Choroid plexus epithelial cell (primary cell): Measurements from ENCODE around the gene MAP3K5.
A peak's percentile ranks its signal among the peaks of the same experiment; 100 is the strongest.
"Not testable (repeated sequence)": the region's sequence is repeated elsewhere in the genome, so short reads cannot be mapped to it uniquely, and the experiment has no call there.

Source experiments
- DNase-seq: peaks from one replicate; pipeline ENCODE4 v3.0.0-alpha.2; 2010; ENCODE audit warnings: low read depth
- H3K4me3 ChIP-seq: 2 replicates; pipeline ENCODE4 v1.5.1; 2011; ENCODE audit warnings: low read depth, mild to moderate bottlenecking, control low read depth, low read length, moderate library complexity
- TF ChIP-seq, protein P1 (sequence below): conservative IDR thresholded peaks from 2 replicates; pipeline ENCODE4 v1.5.1; 2011; ENCODE audit warnings: low read depth, mild to moderate bottlenecking, control low read depth, inconsistent platforms, low read length, moderate library complexity

MAP3K5 gene

DNA sequence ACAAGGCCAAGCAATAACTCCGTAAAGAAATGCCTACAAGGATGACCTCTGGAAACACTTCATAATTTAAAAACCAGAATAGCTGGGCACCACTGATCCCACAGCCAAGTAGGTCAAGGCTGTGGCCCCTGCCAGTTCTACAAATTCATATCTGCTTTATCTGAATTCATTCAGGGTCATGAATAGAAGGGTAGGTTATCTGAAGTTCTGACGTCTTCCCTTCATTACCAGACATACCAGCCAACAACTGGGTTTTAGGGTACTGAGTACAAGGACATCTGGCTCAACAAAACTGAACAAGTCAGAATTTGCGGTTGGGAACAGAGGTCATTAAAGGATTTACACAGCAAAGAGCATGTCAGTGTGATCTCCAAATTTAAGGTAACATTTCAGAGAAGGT, 26.0 kb downstream of the MAP3K5 start:
- DNase-seq, result no peak
- no peak overlapping the region for H3K4me3 ChIP-seq
- TF ChIP-seq, protein P1, sequence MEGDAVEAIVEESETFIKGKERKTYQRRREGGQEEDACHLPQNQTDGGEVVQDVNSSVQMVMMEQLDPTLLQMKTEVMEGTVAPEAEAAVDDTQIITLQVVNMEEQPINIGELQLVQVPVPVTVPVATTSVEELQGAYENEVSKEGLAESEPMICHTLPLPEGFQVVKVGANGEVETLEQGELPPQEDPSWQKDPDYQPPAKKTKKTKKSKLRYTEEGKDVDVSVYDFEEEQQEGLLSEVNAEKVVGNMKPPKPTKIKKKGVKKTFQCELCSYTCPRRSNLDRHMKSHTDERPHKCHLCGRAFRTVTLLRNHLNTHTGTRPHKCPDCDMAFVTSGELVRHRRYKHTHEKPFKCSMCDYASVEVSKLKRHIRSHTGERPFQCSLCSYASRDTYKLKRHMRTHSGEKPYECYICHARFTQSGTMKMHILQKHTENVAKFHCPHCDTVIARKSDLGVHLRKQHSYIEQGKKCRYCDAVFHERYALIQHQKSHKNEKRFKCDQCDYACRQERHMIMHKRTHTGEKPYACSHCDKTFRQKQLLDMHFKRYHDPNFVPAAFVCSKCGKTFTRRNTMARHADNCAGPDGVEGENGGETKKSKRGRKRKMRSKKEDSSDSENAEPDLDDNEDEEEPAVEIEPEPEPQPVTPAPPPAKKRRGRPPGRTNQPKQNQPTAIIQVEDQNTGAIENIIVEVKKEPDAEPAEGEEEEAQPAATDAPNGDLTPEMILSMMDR, result no peak

DNA sequence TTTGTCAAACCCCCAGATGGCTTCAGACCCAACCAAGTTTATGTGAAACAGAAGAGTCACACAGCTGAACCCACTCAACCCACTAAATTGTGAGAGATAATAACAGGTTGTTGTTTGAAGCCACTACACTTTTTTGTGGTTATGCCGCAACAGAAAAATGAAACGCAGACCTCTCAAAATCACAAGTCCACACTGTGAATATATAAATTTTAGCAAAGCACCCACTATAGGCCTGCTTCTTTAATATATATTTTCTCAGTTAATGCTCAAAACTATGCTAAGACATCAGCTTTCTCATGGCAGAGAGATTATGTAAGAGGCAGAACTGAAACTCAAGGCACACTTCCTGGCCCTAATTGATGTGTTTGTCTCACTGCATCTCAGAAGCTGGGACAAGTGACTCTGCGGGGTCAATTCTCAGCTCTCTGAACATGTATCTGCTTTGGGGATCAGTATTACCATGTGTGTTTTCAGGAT, 27.7 kb downstream of the MAP3K5 start:
- no peak for DNase-seq
- no peak overlapping the region for H3K4me3 ChIP-seq
- TF ChIP-seq, protein P1, result no peak

DNA sequence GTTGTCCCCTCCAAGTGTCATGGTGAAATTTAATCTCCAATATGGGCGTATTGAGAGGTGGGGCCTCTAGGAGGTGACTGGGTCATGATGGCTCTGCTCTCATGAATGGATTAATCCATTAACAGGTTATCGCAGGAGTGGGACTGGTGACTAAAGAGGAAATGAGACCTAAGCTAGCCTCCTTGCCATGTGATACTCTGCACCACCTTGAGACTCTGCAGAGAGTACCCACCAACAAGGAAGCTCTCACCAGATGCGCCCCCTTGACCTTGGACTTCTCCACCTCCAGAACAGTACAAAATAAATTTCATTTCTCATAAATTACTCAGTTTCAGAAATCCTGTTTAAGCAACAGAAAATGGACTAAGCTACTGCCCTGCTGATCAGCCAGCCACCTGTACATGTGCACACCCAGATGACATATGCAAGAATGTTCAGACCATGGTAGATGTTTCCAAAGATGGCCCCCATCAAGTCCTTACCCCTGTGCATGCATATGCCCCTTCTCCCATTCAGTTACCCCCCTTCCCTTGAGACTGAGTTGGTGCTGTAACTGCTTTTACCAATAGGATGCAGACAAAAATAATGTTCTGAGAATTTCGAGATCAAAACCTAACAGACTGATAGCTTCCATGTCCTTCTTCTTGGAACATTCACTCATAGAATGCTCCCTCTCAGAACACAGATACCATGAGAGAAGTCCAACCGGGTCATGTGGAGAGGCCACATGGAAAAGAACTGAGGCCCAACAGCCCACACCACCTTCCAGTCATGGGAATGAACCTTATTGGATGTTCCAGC, 28.4 kb downstream of the MAP3K5 start:
- TF ChIP-seq, protein P1, result no peak
- DNase-seq, result no peak
- no peak overlapping the region for H3K4me3 ChIP-seq

DNA sequence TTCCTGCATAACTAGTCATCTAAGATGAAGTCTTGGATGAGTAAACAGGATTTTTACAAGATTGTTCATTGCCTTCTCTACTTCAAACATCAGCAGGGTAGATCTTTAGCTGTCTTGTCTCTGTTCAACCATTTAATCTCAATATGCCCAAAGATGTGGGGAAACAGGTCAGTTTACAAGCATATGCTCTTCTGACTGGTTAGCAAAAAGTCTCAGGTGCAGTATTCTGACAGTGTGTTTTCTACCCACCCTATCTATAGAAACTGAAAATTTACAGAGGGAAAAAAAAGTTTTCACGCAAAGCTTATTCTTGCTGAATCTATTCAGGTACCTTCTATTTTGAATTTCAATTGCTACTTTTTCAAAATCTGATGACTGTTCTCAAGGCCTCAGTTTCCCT, 29.0 kb downstream of the MAP3K5 start:
- H3K4me3 ChIP-seq, result no peak overlapping the region
- TF ChIP-seq, protein P1, result no peak
- DNase-seq, result no peak

DNA sequence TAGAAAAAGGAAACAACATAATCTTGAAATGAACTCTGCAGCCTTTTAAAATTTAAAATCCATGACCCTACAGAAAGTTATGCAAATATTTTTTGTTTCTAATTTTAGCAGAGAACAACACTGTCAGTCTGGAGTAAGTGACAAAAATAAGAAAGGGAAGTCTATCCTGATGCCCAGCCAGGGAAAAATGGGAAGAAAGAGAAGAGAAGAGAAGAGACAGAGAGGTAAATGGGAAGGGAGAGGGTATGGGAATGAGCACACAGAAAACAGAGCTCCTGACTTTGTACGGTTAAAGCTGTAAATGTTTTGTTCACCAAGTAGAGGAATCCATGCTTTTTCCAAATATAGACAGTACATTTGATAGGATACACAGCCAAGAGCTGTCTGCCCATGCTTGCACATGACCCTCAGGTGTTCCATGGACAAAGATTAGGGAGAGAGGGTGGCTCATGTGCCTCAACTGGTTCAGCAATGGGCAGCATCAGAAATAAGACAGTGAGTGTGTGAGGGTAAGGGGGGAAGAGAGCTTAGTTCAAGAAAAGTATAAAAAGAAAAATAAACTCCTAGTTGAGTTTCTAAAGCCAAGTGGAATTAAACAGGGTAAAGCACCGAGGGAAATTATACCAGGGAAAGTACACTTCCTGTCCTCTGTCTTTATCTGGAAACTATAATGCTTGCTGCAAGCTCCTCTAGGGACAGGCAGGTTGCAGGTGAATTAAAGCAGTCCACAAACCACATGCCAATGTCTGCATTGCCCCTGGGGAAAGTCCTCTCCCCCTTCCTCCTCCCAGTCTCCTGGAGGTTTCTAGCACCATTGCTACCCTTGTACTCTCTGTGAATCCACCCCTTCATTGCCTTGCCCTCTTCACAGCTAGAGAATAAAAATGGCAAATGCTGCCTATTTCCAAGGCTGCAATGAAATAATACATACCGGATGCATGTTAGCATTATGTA, 30.0 kb downstream of the MAP3K5 start:
- H3K4me3 ChIP-seq, result no peak overlapping the region
- TF ChIP-seq, protein P1, result no peak
- no peak for DNase-seq

DNA sequence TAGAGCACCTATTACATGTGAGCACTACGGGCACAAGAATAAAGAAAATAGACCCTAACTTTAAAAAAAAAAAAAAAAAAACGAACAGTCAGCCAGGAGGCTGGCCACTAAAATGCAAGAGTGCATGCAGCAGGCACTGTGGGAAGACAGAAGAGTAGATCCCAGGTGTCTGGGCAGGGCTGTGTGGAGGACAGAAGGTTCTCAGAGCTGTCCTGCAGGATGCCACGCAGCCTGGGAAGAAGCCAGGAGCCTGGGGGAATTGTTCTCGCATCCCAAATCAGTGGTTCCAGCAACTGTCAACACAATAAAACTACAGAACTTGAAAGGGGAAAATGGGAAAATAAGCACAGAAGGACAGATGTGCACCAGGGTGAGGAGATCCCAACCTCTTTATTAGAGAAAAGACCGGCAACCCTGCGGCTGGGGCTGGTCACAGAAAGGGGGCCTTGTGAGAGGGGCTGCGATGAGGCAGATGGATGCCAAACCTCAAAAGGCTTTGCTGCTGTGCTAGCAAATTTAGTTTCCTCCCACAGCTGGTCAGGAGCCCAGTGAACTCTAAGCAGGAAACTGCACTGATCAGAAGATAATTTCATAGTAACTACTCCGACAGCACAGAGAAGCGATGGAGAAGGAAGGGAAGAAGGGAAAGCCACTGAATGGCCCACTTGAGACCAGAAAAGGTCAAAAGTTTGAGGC, 30.9 kb downstream of the MAP3K5 start:
- no peak overlapping the region for H3K4me3 ChIP-seq
- TF ChIP-seq, protein P1, result no peak
- DNase-seq, result peak; percentile 63

DNA sequence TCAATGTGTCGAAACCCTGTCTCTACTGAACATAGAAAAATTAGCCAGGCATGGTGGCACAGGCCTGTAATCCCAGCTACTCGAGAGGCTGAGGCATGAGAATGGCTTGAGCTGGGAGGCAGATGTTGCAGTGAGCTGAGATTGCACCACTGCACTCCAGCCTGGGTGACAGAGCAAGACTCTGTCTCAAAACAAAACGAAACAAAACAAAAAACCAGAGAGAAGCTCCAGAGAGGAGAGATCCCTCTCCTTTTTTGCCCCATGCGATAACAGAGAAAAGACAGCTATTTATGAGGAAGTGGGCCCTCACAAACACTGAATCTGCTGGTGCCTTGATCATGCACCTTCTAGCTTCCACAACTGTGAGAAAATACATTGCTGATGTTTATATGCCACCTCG, 31.5 kb downstream of the MAP3K5 start:
- DNase-seq, H3K4me3 ChIP-seq: not testable (repeated sequence)
